NCI-H1930 (cell line): Measurements from ENCODE around the gene C20orf144.
"Not testable (repeated sequence)": the region's sequence is repeated elsewhere in the genome, so short reads cannot be mapped to it uniquely, and the experiment has no call there.

Experiments
- DNase-seq, 2 experiments: peaks; one replicate each; lab custom pipeline; 2025; lab: John Stamatoyannopoulos, UW

The C20orf144 gene

DNA sequence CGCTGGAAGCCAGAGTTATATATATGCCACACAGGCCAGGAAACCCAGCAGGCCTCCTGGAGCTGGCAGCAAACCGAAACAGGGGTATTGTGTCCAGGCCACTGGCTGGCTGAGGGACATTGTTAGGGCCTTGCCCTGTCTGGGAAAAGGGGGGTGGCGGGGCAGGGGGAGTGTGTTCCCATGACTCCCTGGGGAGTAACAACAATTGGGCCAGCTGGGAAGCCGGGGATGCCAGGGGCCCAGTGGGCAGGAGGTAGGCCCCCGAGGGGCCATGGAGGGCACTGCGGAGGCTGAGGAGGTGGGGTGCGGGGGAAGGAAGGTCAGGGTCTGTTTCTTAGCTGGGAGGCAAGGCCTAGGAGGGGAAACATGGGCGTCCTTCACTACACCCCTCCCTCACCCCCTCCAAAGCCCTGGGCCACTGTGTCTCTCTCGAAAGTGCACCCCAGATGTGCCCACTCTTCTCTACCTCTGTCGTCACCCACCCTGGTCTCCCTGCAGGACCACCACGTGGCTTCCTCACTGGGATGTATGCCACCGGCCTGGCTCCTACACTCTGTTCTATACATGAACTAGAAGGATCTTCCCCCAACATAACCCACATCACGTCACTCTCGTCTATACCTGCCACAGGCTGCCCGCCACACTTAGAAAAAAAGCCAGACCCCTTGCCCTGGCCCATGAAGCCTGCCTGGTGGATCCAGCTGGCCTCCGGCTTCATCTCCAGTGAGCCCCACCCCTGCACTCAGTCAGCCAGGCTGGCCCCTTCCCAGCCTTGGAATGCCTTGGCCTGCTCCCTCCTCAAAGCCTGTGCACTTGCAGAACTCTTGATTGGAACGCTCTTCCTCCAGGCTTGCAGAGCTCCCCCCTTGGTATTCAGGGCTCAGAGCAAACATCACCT, 31.9 kb downstream of the C20orf144 start:
- DNase-seq, result no peak

- DNase-seq, result no peak
These were observed 32.5 kb downstream of the C20orf144 start for GRCh38 chr20:33694639-33695012.

DNA sequence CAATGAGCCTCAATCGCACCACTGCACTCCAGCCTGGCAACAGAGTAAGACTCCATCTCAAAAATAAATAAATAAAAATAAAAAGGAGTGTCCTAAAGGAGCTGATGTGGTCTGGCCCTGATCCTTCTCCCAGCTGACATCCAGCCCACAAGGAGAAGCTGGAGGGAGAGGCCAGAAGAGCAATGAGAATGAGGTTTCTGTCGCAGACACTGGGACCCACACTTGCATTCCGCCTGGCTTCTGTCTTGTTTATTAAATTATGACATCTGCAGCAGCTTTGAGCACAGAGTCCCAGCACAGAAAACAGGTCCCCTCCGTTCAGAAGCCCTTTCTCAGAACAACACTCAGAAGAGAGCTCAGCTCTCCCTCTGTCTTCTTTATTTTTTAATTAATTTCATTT, 34.3 kb downstream of the C20orf144 start:
- no peak for DNase-seq

DNA sequence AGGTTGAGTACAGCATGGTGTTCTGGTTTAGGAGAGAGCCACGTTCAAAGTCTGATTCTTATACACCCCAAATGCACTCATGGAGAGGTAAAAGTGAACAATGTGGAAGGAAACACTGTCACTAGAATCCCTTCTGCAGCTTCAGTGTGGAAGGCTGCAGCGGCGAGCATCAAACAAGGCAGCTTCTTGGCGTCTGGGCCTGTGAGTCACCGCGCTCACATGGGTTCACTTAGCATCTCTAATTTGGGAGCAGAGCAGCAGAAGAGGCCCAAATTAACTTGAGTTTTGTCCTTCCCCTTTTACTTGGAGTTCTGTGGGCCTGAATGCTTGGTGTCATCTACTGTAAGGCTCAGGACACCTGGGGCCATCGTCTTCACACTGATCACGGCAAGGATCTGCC, 35.0 kb downstream of the C20orf144 start:
- no peak for DNase-seq

DNA sequence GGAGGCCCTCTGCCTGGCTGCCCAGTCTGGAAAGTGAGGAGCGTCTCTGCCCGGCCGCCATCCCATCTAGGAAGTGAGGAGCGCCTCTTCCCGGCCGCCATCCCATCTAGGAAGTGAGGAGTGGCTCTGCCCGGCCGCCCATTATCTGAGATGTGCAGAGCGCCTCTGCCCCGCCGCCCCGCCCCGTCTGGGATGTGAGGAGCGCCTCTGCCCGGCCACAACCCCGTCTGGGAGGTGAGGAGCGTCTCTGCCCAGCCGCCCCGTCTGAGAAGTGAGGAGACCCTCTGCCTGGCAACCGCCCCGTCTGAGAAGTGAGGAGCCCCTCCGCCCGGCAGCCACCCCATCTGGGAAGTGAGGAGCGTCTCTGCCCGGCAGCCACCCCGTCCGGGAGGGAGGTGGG, 36.8 kb downstream of the C20orf144 start:
- not testable (repeated sequence) for DNase-seq

DNA sequence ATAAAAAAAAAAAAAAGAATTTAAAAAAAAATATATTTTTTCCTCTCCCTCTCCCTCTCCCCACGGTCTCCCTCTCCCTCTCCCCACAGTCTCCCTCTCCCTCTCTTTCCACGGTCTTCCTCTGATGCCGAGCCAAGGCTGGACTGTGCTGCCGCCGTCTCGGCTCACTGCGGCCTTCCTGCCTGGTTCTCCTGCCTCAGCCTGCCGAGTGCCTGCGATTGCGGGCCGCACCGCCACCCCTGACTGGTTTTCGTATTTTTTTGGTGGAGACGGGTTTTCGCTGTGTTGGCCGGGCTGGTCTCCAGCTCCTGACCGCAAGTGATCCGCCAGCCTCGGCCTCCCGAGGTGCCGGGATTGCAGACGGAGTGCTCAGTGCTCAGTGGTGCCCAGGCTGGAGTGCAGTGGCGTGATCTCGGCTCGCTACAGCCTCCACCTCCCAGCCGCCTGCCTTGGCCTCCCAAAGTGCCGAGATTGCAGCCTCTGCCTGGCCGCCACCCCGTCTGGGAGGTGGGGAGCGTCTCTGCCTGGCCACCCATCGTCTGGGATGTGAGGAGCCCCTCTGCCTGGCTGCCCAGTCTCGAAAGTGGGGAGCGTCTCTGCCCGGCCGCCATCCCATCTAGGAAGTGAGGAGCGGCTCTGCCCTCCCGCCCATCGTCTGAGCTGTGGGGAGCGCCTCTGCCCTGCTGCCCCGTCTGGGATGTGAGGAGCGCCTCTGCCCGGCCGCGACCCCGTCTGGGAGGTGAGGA, 38.7 kb downstream of the C20orf144 start:
- not testable (repeated sequence) for DNase-seq

DNA sequence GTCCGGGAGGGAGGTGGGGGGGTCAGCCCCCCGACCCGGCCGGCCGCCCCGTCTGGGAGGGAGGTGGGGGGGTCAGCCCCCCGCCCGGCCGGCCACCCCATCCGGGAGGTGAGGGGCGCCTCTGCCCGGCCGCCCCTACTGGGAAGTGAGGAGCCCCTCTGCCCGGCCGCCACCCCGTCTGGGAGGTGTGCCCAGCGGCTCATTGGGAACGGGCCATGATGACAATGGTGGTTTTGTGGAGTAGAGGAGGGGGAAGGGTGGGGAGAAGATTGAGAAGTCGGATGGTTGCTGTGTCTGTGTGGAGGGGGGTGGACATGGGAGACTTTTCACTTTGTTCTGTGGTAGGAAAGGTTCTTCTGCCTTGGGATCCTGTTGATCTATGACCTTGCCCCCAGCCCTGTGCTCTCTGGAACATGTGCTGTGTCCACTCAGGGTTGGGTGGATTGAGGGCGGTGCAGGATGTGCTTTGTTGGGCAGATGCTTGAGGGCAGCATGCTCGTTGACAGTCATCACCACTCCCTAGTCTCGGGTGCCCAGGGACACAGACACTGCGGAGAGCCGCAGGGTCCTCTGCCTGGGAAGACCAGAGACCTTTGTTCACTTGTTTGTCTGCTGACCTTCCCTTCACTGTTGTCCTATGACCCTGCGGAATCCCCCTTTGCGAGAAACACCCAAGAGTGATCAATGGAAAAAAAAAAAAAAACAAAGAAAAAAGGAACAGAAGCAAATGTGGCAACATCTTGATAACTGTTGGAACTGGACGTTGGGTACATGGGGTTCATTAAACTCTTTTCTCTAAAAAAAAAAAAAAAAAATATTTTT, 39.7 kb downstream of the C20orf144 start:
- no peak for DNase-seq

GRCh38 chr20:33702861-33703260, 40.7 kb downstream of the C20orf144 start:
- no peak for DNase-seq

- DNase-seq, result no peak
These were observed 41.5 kb downstream of the C20orf144 start for GRCh38 chr20:33703498-33704137.

DNA sequence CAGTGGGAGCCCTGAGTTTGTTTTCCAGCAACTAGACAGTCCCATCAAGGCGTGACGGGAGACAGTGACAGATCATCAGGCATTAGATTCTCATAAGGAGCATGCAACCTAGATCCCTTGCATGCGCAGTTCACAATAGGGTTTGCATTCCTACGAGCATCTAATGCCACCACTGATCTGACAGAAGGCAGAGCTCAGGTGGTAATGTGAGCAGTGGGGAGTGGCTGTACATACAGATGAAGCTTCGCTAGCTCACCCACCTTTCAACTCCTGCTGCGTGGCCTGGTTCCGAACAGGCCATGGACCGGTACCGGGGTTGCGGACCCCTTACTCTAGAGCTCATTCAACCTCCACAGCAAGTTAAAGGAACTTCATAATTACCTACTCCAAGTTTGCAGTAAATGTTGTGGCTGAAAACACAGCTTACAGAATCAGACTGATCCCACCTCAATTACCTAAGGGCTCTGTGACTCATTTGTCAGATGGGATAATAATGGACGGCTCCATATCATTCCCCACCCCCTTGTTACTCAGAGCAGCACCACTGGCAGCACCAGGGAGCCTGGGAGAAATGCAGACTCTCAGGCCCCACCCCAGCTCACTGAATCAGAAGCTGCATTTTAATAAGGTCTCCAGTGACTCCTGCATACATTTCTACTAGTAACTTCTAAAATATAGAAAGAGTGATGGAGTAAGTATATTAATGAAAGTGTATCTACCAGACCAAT, 42.2 kb downstream of the C20orf144 start:
- DNase-seq, result no peak

DNA sequence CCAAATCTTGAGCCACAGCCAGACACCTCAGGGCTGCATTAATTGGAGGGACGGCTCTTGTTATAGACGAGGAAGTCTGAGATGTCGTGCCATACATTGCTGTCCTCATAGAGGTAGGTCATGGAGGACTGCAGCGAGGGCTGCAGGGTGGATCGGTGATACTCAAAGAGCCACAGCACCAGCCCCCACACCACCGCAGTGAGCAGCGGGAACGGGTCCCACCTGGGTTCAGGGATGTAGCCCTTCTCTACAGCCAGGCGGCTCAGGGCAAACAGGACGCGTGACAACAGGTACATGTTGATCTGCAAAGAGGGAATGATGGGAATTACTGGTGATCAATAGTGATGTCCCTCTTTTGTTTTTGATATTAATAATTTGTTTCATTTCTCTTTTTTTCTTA, 45.5 kb downstream of the C20orf144 start:
- DNase-seq, result no peak

DNA sequence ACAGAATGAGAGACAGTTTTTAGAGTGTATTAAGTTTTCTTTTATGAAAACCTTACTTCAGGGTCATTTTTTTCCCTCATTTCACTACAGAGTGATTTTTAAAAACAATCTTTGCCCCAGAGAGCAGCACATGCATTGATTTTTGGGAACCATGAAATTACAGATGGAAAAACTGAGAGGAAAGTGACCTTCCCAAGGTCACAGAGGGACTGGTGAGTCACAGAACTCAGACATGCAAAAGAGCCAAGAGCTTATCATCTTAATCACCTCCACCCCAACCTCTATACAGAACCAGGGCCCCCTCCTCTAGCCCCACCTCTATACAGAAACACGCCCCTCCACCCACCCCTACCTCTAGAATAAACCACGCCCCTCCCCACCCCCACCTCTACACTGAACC, 47.3 kb downstream of the C20orf144 start:
- no peak for DNase-seq

- DNase-seq, result no peak
These were observed 47.9 kb downstream of the C20orf144 start for GRCh38 chr20:33709905-33710541.

DNA sequence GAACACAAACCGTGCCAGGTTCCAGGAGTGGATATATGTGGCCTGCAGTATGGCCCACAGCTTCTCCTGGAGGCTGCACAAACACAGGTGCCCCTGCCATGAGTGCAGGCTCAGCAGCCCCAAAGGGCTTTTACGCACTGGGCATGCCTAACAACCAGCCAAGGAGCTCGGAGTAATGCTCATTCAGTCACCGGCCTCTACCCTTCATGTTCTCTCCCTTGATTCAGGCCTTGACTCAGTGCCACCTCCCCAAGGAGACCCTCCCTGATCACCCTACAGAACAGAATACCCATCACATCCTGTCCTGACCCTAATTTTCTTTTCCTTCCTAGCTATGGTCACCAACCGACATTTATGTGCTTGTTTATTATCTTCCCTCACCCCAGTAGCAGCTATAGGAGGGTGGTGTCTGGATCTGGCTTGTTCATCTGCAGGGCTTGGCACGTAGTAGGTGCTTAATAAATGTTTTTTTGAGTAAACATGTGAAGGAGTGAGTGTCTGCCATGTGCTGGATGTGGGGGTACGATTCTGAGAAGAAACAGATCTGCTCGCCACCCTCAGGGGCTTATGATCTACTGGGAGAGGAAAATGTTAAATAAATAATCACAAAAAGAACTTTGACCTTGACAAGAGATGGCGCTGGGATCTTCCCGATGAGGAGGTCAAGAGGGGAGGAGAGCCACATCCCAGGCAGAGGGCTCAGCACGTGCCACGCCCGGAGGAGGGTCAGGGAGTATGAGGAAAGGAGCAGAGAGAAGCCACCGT, 48.7 kb downstream of the C20orf144 start:
- DNase-seq, result no peak

GRCh38 chr20:33711446-33711738, 49.3 kb downstream of the C20orf144 start:
- no peak for DNase-seq
